IMR-90 (cell line): ENCODE data around the gene PRLR. TPM values are rescaled to one million over a fixed set of nuclear protein-coding genes. Genes with fewer than 3 reads are reported as not detected.

Source experiments
- ATAC-seq: fragments of 200-7000 bp; cut with Tn5 transposase; 2 replicates; pipeline ENCODE4 v1.9.1; 2020; ENCODE audit warnings: low read depth, mild to moderate bottlenecking, moderate library complexity
- BruUV-seq: library from RNA; stranded (reverse); fragments of 400-500 nt; replicated peaks from 2 replicates; lab custom pipeline; 2021; lab: Mats Ljungman, UMichigan
- CTCF ChIA-PET: fragments of 300-600 bp; formaldehyde crosslinking; extraction: SDS; loops from one replicate; lab custom pipeline; 2021; ENCODE audit warnings: antibody characterized with exemption; lab: Yijun Ruan, JAX
- POLR2A ChIA-PET: fragments of 300-600 bp; sonication (Branson Sonifier 250); formaldehyde crosslinking; loops from one replicate; lab custom pipeline; 2022; ENCODE audit warnings: antibody characterized with exemption; ENCODE audit not compliant: unreplicated experiment; lab: Charles Lee
- DNase-seq: peaks from one replicate; pipeline ENCODE4 v3.0.0; 2013
- H2AFZ ChIP-seq: replicated peaks from 2 replicates; pipeline ENCODE3; 2013; ENCODE audit warnings: low read length, mild to moderate bottlenecking; ENCODE audit not compliant: poor library complexity
- H2AK5ac ChIP-seq: 2 replicates; pipeline ENCODE4 v1.6.1; 2013; ENCODE audit warnings: low read depth, low read length, inconsistent platforms
- H2AK9ac ChIP-seq: replicated peaks from 2 replicates; pipeline ENCODE3; 2013; ENCODE audit warnings: mild to moderate bottlenecking, low read depth, low read length, moderate library complexity; ENCODE audit not compliant: poor library complexity
- H2BK120ac ChIP-seq: 2 replicates; pipeline ENCODE4 v1.6.1; 2013; ENCODE audit warnings: low read depth, low read length, inconsistent platforms
- H2BK15ac ChIP-seq: 3 replicates; pipeline ENCODE4 v1.6.1; 2013; ENCODE audit warnings: low read depth, low read length, inconsistent platforms
- H2BK20ac ChIP-seq: 2 replicates; pipeline ENCODE4 v1.6.1; 2013; ENCODE audit warnings: low read depth, mild to moderate bottlenecking, inconsistent platforms, low read length, moderate library complexity
- H2BK5ac ChIP-seq: 2 replicates; pipeline ENCODE4 v1.6.1; 2013; ENCODE audit warnings: mild to moderate bottlenecking, low read depth, low read length, inconsistent platforms; ENCODE audit not compliant: poor library complexity, severe bottlenecking
- H3K14ac ChIP-seq: replicated peaks from 2 replicates; pipeline ENCODE4 v1.6.1; 2013; ENCODE audit warnings: low read depth, low read length, inconsistent platforms
- H3K18ac ChIP-seq: 2 replicates; pipeline ENCODE4 v1.6.1; 2013; ENCODE audit warnings: low read depth, low read length, control low read depth
- H3K23ac ChIP-seq: 2 replicates; pipeline ENCODE4 v1.6.1; 2013; ENCODE audit warnings: low read depth, low read length, inconsistent platforms
- H3K27ac ChIP-seq: 2 replicates; pipeline ENCODE4 v1.5.1; 2013; ENCODE audit warnings: mild to moderate bottlenecking, control low read depth, low read length; ENCODE audit not compliant: insufficient read depth
- H3K27me3 ChIP-seq: 2 replicates; pipeline ENCODE4 v1.6.1; 2013; ENCODE audit warnings: low read length; ENCODE audit not compliant: control insufficient read depth, insufficient read depth
- H3K36me3 ChIP-seq: 2 replicates; pipeline ENCODE4 v1.6.1; 2013; ENCODE audit warnings: low read length, mixed read lengths; ENCODE audit not compliant: control insufficient read depth, insufficient read depth
- H3K4ac ChIP-seq: 2 replicates; pipeline ENCODE4 v1.6.1; 2013; ENCODE audit warnings: low read depth, low read length, inconsistent platforms
- H3K4me1 ChIP-seq: 2 replicates; pipeline ENCODE4 v1.6.1; 2013; ENCODE audit warnings: low read length, mixed read lengths; ENCODE audit not compliant: control insufficient read depth, insufficient read depth
- H3K4me2 ChIP-seq: 2 replicates; pipeline ENCODE4 v1.6.1; 2013; ENCODE audit warnings: low read depth, mild to moderate bottlenecking, control low read depth, low read length, moderate library complexity
- H3K4me3 ChIP-seq: 2 replicates; pipeline ENCODE4 v1.5.1; 2013; ENCODE audit warnings: low read depth, mild to moderate bottlenecking, control low read depth, low read length, moderate library complexity; ENCODE audit not compliant: insufficient read depth
- H3K56ac ChIP-seq: 2 replicates; pipeline ENCODE4 v1.6.1; 2013; ENCODE audit warnings: low read length, inconsistent platforms; ENCODE audit not compliant: insufficient read depth; ENCODE audit errors: extremely low read depth
- H3K79me1 ChIP-seq, 2 experiments: 2 replicates each; pipeline ENCODE4 v1.6.1; 2013; ENCODE audit warnings: low read length in 2 of 2, inconsistent platforms in 1 of 2, low read depth in 1 of 2
- H3K9ac ChIP-seq: 2 replicates; pipeline ENCODE4 v1.6.1; 2013; ENCODE audit warnings: low read depth, low read length, control low read depth
- H3K9me1 ChIP-seq: 2 replicates; pipeline ENCODE4 v1.6.1; 2013; ENCODE audit warnings: low read length, inconsistent platforms; ENCODE audit not compliant: insufficient read depth
- H3K9me3 ChIP-seq: 2 replicates; pipeline ENCODE4 v1.6.1; 2013; ENCODE audit warnings: low read length; ENCODE audit not compliant: control insufficient read depth, insufficient read depth
- H4K20me1 ChIP-seq: 2 replicates; pipeline ENCODE4 v1.6.1; 2013; ENCODE audit warnings: low read length, inconsistent platforms; ENCODE audit not compliant: insufficient read depth
- H4K5ac ChIP-seq: 2 replicates; pipeline ENCODE4 v1.6.1; 2013; ENCODE audit warnings: mild to moderate bottlenecking, low read depth, low read length, control low read depth
- H4K8ac ChIP-seq, 2 experiments: 2 replicates each; pipeline ENCODE4 v1.6.1; 2013; ENCODE audit warnings: low read depth in 2 of 2, low read length in 2 of 2, control low read depth in 1 of 2, inconsistent platforms in 1 of 2
- H4K91ac ChIP-seq: 2 replicates; pipeline ENCODE4 v1.6.1; 2013; ENCODE audit warnings: low read depth, low read length, inconsistent platforms; ENCODE audit not compliant: insufficient read depth
- BHLHE40 ChIP-seq: fragments of 150-350 bp; IDR thresholded peaks from 2 replicates; pipeline ENCODE4 v1.6.1; 2016; ENCODE audit warnings: mild to moderate bottlenecking, low read depth, low read length
- CEBPB ChIP-seq: IDR thresholded peaks from 2 replicates; pipeline ENCODE4 v1.6.1; 2012; ENCODE audit warnings: low read depth, low read length, improper control_type of control experiment
- CHD1 ChIP-seq: IDR thresholded peaks from 2 replicates; pipeline ENCODE4 v1.6.1; 2012; ENCODE audit warnings: low read depth, low read length, improper control_type of control experiment
- ELK1 ChIP-seq: fragments of 150-350 bp; IDR thresholded peaks from 2 replicates; pipeline ENCODE4 v1.6.1; 2016; ENCODE audit warnings: low read depth, mild to moderate bottlenecking, low read length, moderate library complexity, borderline replicate concordance
- FOS ChIP-seq: fragments of 150-350 bp; IDR thresholded peaks from 2 replicates; pipeline ENCODE4 v1.6.1; 2016; ENCODE audit warnings: low read depth, low read length
- MAFK ChIP-seq: IDR thresholded peaks from 2 replicates; pipeline ENCODE4 v1.6.1; 2012; ENCODE audit warnings: low read depth, low read length, improper control_type of control experiment
- MAZ ChIP-seq: IDR thresholded peaks from 2 replicates; pipeline ENCODE4 v1.6.1; 2012; ENCODE audit warnings: low read depth, mild to moderate bottlenecking, low read length, improper control_type of control experiment, moderate library complexity, borderline replicate concordance
- MXI1 ChIP-seq: IDR thresholded peaks from 2 replicates; pipeline ENCODE4 v1.6.1; 2012; ENCODE audit warnings: low read depth, mild to moderate bottlenecking, low read length, moderate library complexity, borderline replicate concordance
- POLR2A ChIP-seq: IDR thresholded peaks from 2 replicates; pipeline ENCODE4 v1.6.1; 2012; ENCODE audit warnings: mild to moderate bottlenecking, low read depth, low read length
- RAD21 ChIP-seq: IDR thresholded peaks from 2 replicates; pipeline ENCODE4 v1.6.1; 2012; ENCODE audit warnings: low read length, improper control_type of control experiment
- RCOR1 ChIP-seq: IDR thresholded peaks from 2 replicates; pipeline ENCODE4 v1.6.1; 2012; ENCODE audit warnings: mild to moderate bottlenecking, low read length, improper control_type of control experiment; ENCODE audit not compliant: insufficient replicate concordance
- SMC3 ChIP-seq: fragments of 150-350 bp; IDR thresholded peaks from 2 replicates; pipeline ENCODE4 v1.6.1; 2016; ENCODE audit warnings: low read depth, mild to moderate bottlenecking, antibody characterized with exemption, low read length, moderate library complexity
- USF2 ChIP-seq: fragments of 150-350 bp; IDR thresholded peaks from 2 replicates; pipeline ENCODE4 v1.6.1; 2017; ENCODE audit warnings: mild to moderate bottlenecking, antibody characterized with exemption, low read length, low read depth
- WGBS, 2 experiments: methylation state at CpG; one replicate each; pipeline versions ENCODE4 v1.1.5 to v1.1.7; 2013; ENCODE audit warnings: missing lambda C conversion rate in 2 of 2; ENCODE audit not compliant: insufficient read length in 1 of 2; ENCODE audit errors: extremely low coverage in 2 of 2; 5-methylcytosine and 5-hydroxymethylcytosine counted together
- dilution Hi-C: fragments of 300-500 bp; cut with HindIII; formaldehyde crosslinking; loops from one replicate; pipeline ENCODE4 v1.14.3; 2018; ENCODE audit warnings: low sequenced_read_pairs; ENCODE audit not compliant: unreplicated experiment
- in situ Hi-C: fragments of 300-500 bp; cut with MboI; formaldehyde crosslinking; loops from 3 replicates; pipeline ENCODE4 v1.14.3; 2019; ENCODE audit warnings: low sequenced_read_pairs, inconsistent platforms, mixed read lengths
- intact Hi-C: fragments of 100-400 bp; cut with micrococcal nuclease; formaldehyde crosslinking; loops from 2 replicates; pipeline ENCODE4 v1.10.0; 2022
- polyA plus RNA-seq, 3 experiments: library from polyadenylated mRNA; depleted of rRNA; stranded (reverse); fragments of >200 nt; gene quantifications; 2 replicates each; pipeline ENCODE4 v1.2.3, GENCODE V29; 2012; ENCODE audit warnings: low replicate concordance in 1 of 3
- total RNA-seq: library from RNA; depleted of rRNA; stranded (reverse); fragments of >200 nt; gene quantifications from 2 replicates; pipeline ENCODE4 v1.2.3, GENCODE V29; 2012
- TF ChIP-seq, protein P1 (sequence below): conservative IDR thresholded peaks from 2 replicates; pipeline ENCODE4 v1.5.1; 2012; ENCODE audit warnings: mild to moderate bottlenecking, low read depth, low read length, improper control_type of control experiment

PRLR gene
- total and polyA plus RNA-seq, 2 of the 4 experiments (the other 2 are of a cell fraction) = 0.24 to 0.54 TPM

DNA sequence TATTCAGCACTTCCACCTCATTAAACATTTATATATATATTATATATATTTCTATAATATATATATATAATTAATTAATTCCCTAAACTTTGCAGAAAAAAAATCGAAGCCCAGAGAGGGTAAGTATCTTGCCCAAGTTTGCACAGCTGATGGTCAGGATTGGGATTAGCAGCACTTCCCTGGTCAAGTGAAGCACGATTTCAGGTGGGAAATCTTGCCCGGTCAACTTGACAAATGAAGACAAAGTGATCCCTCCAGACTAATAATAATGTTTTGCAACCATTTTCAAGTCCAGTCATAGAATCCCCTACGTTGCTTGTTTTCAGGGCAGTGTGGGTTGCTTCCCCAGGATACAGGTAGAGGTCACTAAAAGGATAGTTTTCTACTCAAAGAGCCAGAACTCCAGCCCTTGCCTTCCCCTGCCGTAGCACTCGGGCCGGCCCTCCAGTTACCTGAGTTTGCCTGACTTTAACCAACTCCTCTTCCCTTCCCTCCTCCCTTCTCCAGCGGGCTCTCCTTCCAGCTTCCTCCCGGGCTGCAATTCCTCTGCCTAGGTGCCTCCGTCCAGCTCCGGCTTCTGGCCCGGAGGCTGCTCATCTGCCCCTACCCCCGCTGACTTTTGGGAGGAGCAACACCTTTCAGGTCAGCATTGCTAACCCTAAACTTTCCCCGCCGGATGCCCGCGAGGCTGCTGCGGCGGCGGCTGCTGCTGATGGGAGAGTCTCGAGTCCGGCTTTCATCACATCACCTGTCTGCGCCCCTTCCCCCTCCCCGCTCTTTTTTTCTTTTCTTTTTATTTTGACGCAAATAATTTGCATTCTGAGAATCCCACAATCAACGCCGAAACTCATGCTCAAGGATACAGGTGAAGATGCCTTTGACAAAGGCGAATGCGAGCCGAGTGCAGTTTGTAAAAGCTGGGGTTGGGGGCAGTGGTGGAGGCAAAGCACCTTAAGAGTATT lies 930 bp downstream of the PRLR start:
- Histone ChIP-seq H4K91ac (no peak overlapping the region), H3K9me3 (no peaks in the 10 kb centered on the region), H2BK120ac (no peak overlapping the region), H4K8ac (no peak overlapping the region), H3K27me3 (peaks cover 51% of the 10 kb centered on the region), H3K23ac (no peak overlapping the region), H3K14ac (no peak overlapping the region), H4K20me1 (no peaks in the 10 kb centered on the region), H2BK15ac (no peak overlapping the region), H2BK20ac (no peak overlapping the region), H2AK5ac (no peak overlapping the region), H3K79me1 (no peaks in the 10 kb centered on the region), H3K18ac (no peak overlapping the region), H3K27ac (no peak overlapping the region), H3K36me3 (no peaks in the 10 kb centered on the region), H3K4me1 (no peaks in the 10 kb centered on the region; the same call in 1 of the 2 replicates), H2BK5ac (no peak overlapping the region), H2AK9ac (no peak overlapping the region), H3K9ac (no peak overlapping the region), H3K4me2 (peak overlapping the region; percentile 71), H3K4ac (no peak overlapping the region), H4K5ac (no peak overlapping the region), H3K4me3 (no peak overlapping the region), H2AFZ (peak overlapping the region; percentile 79), H3K9me1 (no peaks in the 10 kb centered on the region), H3K56ac (no peak overlapping the region)
- WGBS, 2 experiments = 8% methylated on average over 11 of the region's 30 CpGs; no CpG with 5 or more reads in 1 of the 2 experiments
- DNase-seq (no peak), ATAC-seq (no peak)
- ChIA-PET POLR2A (no interaction called here), CTCF (no interaction called here)
- no TSS peak for BruUV-seq
- intact Hi-C loops = no loop called here
- in situ Hi-C loops = no loop called here
- dilution Hi-C loops = no loop called here
- no peak for TF ChIP-seq FOS
- no peak for TF ChIP-seq ELK1
- TF ChIP-seq CHD1 = no peak
- no peak for TF ChIP-seq SMC3
- TF ChIP-seq CEBPB = no peak
- no peak for TF ChIP-seq RCOR1
- TF ChIP-seq POLR2A = no peak
- TF ChIP-seq MXI1 = no peak
- TF ChIP-seq MAZ = no peak
- TF ChIP-seq, protein P1, sequence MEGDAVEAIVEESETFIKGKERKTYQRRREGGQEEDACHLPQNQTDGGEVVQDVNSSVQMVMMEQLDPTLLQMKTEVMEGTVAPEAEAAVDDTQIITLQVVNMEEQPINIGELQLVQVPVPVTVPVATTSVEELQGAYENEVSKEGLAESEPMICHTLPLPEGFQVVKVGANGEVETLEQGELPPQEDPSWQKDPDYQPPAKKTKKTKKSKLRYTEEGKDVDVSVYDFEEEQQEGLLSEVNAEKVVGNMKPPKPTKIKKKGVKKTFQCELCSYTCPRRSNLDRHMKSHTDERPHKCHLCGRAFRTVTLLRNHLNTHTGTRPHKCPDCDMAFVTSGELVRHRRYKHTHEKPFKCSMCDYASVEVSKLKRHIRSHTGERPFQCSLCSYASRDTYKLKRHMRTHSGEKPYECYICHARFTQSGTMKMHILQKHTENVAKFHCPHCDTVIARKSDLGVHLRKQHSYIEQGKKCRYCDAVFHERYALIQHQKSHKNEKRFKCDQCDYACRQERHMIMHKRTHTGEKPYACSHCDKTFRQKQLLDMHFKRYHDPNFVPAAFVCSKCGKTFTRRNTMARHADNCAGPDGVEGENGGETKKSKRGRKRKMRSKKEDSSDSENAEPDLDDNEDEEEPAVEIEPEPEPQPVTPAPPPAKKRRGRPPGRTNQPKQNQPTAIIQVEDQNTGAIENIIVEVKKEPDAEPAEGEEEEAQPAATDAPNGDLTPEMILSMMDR = no peak
- no peak for TF ChIP-seq BHLHE40
- TF ChIP-seq MAFK = no peak
- no peak for TF ChIP-seq USF2
- no peak for TF ChIP-seq RAD21
